GM12878 (cell line): ENCODE data around the gene P3H3. TPM values are rescaled to one million over a fixed set of nuclear protein-coding genes. Genes with fewer than 3 reads are reported as not detected.
A peak's percentile ranks its signal among the peaks of the same experiment; 100 is the strongest.

Experiments
- ATAC-seq: fragments of 200-7000 bp; cut with Tn5 transposase; 3 replicates; pipeline ENCODE4 v1.9.1; 2020; ENCODE audit warnings: mild to moderate bottlenecking, moderate library complexity
- BruUV-seq: library from RNA; stranded (reverse); fragments of 400-500 nt; replicated peaks from 2 replicates; lab custom pipeline; 2021; lab: Mats Ljungman, UMichigan
- CTCF ChIA-PET: fragments of 300-600 bp; sonication (Branson Sonifier 250); formaldehyde crosslinking; extraction: SDS; loops from one replicate; lab custom pipeline; 2021; ENCODE audit warnings: inconsistent platforms; lab: Yijun Ruan, JAX
- POLR2A ChIA-PET: fragments of 350-600 bp; formaldehyde crosslinking; extraction: SDS; loops from one replicate; lab custom pipeline; 2021; ENCODE audit warnings: inconsistent platforms; lab: Charles Lee
- RAD21 ChIA-PET: fragments of 300-600 bp; sonication (Branson Sonifier 250); formaldehyde crosslinking; loops from one replicate; lab custom pipeline; 2023; ENCODE audit warnings: antibody characterized with exemption; ENCODE audit not compliant: unreplicated experiment; lab: Charles Lee
- SMC1A ChIA-PET: fragments of 300-600 bp; sonication (Branson Sonifier 250); formaldehyde crosslinking; loops from one replicate; lab custom pipeline; 2023; ENCODE audit not compliant: unreplicated experiment, uncharacterized antibody; lab: Charles Lee
- DNase-seq: peaks from one replicate; pipeline ENCODE4 v3.0.0-alpha.2; 2011; ENCODE audit warnings: low read depth, low spot score
- FAIRE-seq: peaks from 3 replicates; lab custom pipeline; 2011; peaks lifted over from hg19 to GRCh38; lab: Jason Lieb, UNC
- H2AFZ ChIP-seq: 2 replicates; pipeline ENCODE4 v1.6.0; 2011; ENCODE audit warnings: low read depth, low read length, control low read depth; ENCODE audit not compliant: control insufficient read depth
- H3K27ac ChIP-seq: 2 replicates; pipeline ENCODE4 v1.5.1; 2011; ENCODE audit warnings: control low read depth; ENCODE audit not compliant: control insufficient read depth, insufficient read depth
- H3K27me3 ChIP-seq, 2 experiments: replicated peaks in 1 of 2; 2 replicates each; pipeline versions ENCODE4 v1.6.0 to v1.6.1; 2011; ENCODE audit warnings: low read length in 1 of 2; ENCODE audit not compliant: control insufficient read depth in 2 of 2, insufficient read depth in 2 of 2
- H3K36me3 ChIP-seq, 2 experiments: 2 replicates each; pipeline ENCODE4 v1.5.1; 2011; ENCODE audit warnings: low read length in 1 of 2; ENCODE audit not compliant: control insufficient read depth in 2 of 2, insufficient read depth in 2 of 2
- H3K4me1 ChIP-seq: 2 replicates; pipeline ENCODE4 v1.6.1; 2011; ENCODE audit warnings: mild to moderate bottlenecking, low read length, moderate library complexity, mixed read lengths; ENCODE audit not compliant: control insufficient read depth, insufficient read depth
- H3K4me2 ChIP-seq: 2 replicates; pipeline ENCODE4 v1.6.0; 2011; ENCODE audit warnings: control low read depth; ENCODE audit not compliant: control insufficient read depth, insufficient read depth
- H3K4me3 ChIP-seq: fragments of 200-600 bp; sonication (generic); 2 replicates; pipeline ENCODE4 v1.5.1; 2016
- H3K79me2 ChIP-seq: 2 replicates; pipeline ENCODE4 v1.6.0; 2011; ENCODE audit warnings: low read length; ENCODE audit not compliant: control insufficient read depth, insufficient read depth
- H3K9ac ChIP-seq: 2 replicates; pipeline ENCODE4 v1.8.0; 2011; ENCODE audit warnings: low read length, control low read depth, mixed read lengths; ENCODE audit not compliant: control insufficient read depth, insufficient read depth
- H3K9me3 ChIP-seq: replicated peaks from 3 replicates; pipeline ENCODE4 v1.5.1; 2011; ENCODE audit warnings: mild to moderate bottlenecking, low read length; ENCODE audit not compliant: control insufficient read depth, insufficient read depth
- H4K20me1 ChIP-seq: 2 replicates; pipeline ENCODE4 v1.6.0; 2011; ENCODE audit not compliant: control insufficient read depth, insufficient read depth
- GABPA ChIP-seq: IDR thresholded peaks from 2 replicates; pipeline ENCODE4 v1.6.1; 2014; ENCODE audit warnings: antibody characterized with exemption, low read depth, mild to moderate bottlenecking, inconsistent platforms
- GATAD2B ChIP-seq: fragments of 450-650 bp; conservative IDR thresholded peaks from 2 replicates; pipeline ENCODE4 v1.6.1; 2017; ENCODE audit warnings: low read depth, mild to moderate bottlenecking, moderate library complexity
- POLR2AphosphoS2 ChIP-seq: IDR thresholded peaks from 2 replicates; pipeline ENCODE4 v1.6.1; 2011; ENCODE audit warnings: low read depth, mild to moderate bottlenecking, low read length, improper control_type of control experiment, moderate library complexity
- POLR2AphosphoS5 ChIP-seq: IDR thresholded peaks from 2 replicates; pipeline ENCODE4 v1.6.1; 2011; ENCODE audit warnings: mild to moderate bottlenecking, low read length, inconsistent platforms
- RBBP5 ChIP-seq: fragments of 200-600 bp; sonication (generic); conservative IDR thresholded peaks from 2 replicates; pipeline ENCODE4 v1.6.1; 2016
- RUNX3 ChIP-seq: IDR thresholded peaks from 2 replicates; pipeline ENCODE4 v1.6.1; 2012; ENCODE audit warnings: low read length, inconsistent platforms
- SMAD1 ChIP-seq: fragments of 450-650 bp; IDR thresholded peaks from 2 replicates; pipeline ENCODE4 v1.6.1; 2018; ENCODE audit warnings: mild to moderate bottlenecking, low read depth; ENCODE audit not compliant: partially characterized antibody
- TBL1XR1 ChIP-seq: IDR thresholded peaks from 2 replicates; pipeline ENCODE4 v1.6.1; 2012; ENCODE audit warnings: low read depth, low read length, improper control_type of control experiment
- ZZZ3 ChIP-seq: IDR thresholded peaks from 2 replicates; pipeline ENCODE4 v1.6.1; 2011; ENCODE audit warnings: low read depth; ENCODE audit not compliant: control insufficient read depth, insufficient read length
- WGBS: methylation state at CpG from one replicate; pipeline ENCODE4 v1.1.6; 2016; ENCODE audit warnings: low lambda C conversion rate; ENCODE audit not compliant: insufficient replicate concordance, insufficient coverage; ENCODE audit errors: missing lambda C conversion rate; 5-methylcytosine and 5-hydroxymethylcytosine counted together
- in situ Hi-C: fragments of 300-500 bp; cut with MboI; formaldehyde crosslinking; loops from 9 replicates; pipeline ENCODE4 v1.14.3; 2018; ENCODE audit warnings: mixed read lengths
- intact Hi-C: fragments of 100-400 bp; cut with micrococcal nuclease; formaldehyde crosslinking; loops from one replicate; pipeline ENCODE4 v1.14.2; 2022; ENCODE audit not compliant: unreplicated experiment
- polyA plus RNA-seq, 11 experiments: library from polyadenylated mRNA; depleted of rRNA in 4 of 11; unstranded in 6 of 11; stranded (reverse) in 5 of 11; fragments of >200 nt; fragmentation: Nextera tagmentation in 4 of 11; fragmentation: Illumina TruSeq in 1 of 11; extraction: Ambion mirVana in 4 of 11; extraction: Trizol in 1 of 11; gene quantifications; 1 replicate in 1 of 11; 2 replicates in 10 of 11; pipeline versions ENCODE4 v1.2.1 to v1.2.3, GENCODE V29; 2011 to 2016; ENCODE audit warnings: inconsistent platforms in 2 of 11, missing spikeins in 2 of 11, low read depth in 1 of 11
- total RNA-seq, 4 experiments: library from RNA; depleted of rRNA in 3 of 4; stranded (reverse); fragments of >200 nt in 3 of 4; fragmentation: Illumina TruSeq in 1 of 4; extraction: Trizol in 1 of 4; gene quantifications; 2 replicates each; pipeline versions ENCODE4 v1.2.1 to v1.2.3, GENCODE V29; 2013 to 2021
- TF ChIP-seq, protein P1 (sequence below): fragments of 450-650 bp; IDR thresholded peaks from 2 replicates; pipeline ENCODE4 v1.6.1; 2016; ENCODE audit warnings: mild to moderate bottlenecking, moderate library complexity, borderline replicate concordance
- TF ChIP-seq, protein P2 (sequence below): fragments of 450-650 bp; IDR thresholded peaks from 2 replicates; pipeline ENCODE4 v1.6.1; 2016; ENCODE audit warnings: mild to moderate bottlenecking
- TF ChIP-seq, protein P3 (sequence below), 3 experiments: IDR thresholded peaks in 2 of 3; conservative IDR thresholded peaks in 1 of 3; 2 replicates each; pipeline ENCODE4 v1.5.1; 2011; ENCODE audit warnings: low read depth in 3 of 3, low read length in 3 of 3, mild to moderate bottlenecking in 3 of 3, control low read depth in 2 of 3, moderate library complexity in 2 of 3, inconsistent platforms in 1 of 3, mixed read lengths in 1 of 3; ENCODE audit not compliant: control insufficient read depth in 2 of 3, insufficient read depth in 1 of 3; ENCODE audit errors: extremely low read depth in 1 of 3

Gene P3H3
- total and polyA plus RNA-seq, 10 of the 15 experiments (the other 5 are each of a cell fraction or from before 2014, with no cell fraction given) = 0.03 to 0.21 (median 0.05) TPM; not detected in 7

DNA sequence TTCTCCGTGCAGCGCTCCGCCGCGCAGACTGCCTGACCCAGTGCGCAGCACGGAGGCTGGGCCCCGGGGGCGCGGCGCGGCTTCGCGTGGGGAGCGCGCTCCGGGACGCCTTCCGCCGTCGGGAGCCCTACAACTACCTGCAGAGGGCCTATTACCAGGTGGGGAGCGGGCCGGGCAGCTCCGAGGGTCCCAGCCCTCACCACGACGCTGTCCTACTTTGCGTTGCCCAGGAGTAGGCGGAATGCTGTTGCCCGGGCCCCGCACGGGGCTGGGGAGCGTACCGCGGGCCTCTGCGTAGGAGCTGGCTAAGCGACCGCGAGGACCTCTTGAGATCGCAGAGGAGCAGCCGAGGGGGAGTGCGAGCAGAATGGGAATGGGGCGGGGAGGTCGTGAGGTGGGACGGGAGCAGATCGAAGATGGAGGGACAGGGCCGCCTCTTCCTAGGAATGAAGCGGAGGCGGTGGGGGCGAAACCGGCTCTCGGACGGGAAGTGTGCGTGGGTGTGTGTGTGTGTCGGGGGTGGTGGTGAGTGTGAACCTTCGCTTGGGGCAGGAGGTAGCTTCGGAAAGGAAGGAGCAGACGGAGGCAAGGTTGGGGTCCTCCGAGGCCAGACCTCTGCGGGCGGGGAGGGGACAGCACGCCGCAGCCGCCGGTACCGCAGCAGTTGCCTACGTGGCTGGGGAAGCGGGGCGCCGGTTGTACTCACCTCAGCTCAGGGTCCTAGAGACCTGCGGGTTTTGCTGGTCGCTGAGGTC lies 751 bp downstream of the P3H3 start:
- Histone ChIP-seq H3K9ac (no peak overlapping the region), H3K36me3 (no peaks in the 10 kb centered on the region), H3K27ac (no peak overlapping the region), H3K9me3 (no peaks in the 10 kb centered on the region), H4K20me1 (no peaks in the 10 kb centered on the region), H3K27me3 (peaks cover 23 to 24% of the 10 kb centered on the region in 2 experiments), H3K4me2 (peak overlapping the region; percentile 95), H2AFZ (peak overlapping the region; percentile 68), H3K4me3 (peak overlapping the region; percentile 74; the same call in 1 of the 2 replicates), H3K79me2 (no peaks in the 10 kb centered on the region), H3K4me1 (peaks cover 4% of the 10 kb centered on the region)
- RAD21 ChIA-PET = interaction anchor here (0.7 to 3.0 kb wide), 4 partner anchors 23 to 76 kb away, joined by 3 to 14 read pairs (median 3); partner anchors contain the start of genes MLF2 and USP5
- SMC1A ChIA-PET = interaction anchor here (0.6 kb wide), 1 partner anchor 94 kb away, joined by 3 read pairs; no protein-coding TSS in a partner anchor
- POLR2A ChIA-PET = interaction anchor here (0.5 to 1.4 kb wide), 5 partner anchors 10 to 201 kb away, joined by 3 to 4 read pairs (median 3); no protein-coding TSS in a partner anchor
- in situ Hi-C loops = loop anchor here (5.0 kb wide), 1 partner anchor 77 kb away; the partner anchor contains the start of gene MLF2
- WGBS = 3% methylated on average over 70 of the region's 71 CpGs
- no TSS peak for BruUV-seq
- DNase-seq (no peak), ATAC-seq (peak; percentile 55), FAIRE-seq (no peak)
- intact Hi-C loops = loop anchor here (5.0 kb wide), 1 partner anchor 92 kb away; no protein-coding TSS in a partner anchor
- CTCF ChIA-PET = interaction anchor here (1.2 to 2.3 kb wide), 3 partner anchors 19 to 76 kb away, joined by 5 to 14 read pairs (median 9); partner anchors contain the start of genes MLF2 and SPSB2
- TF ChIP-seq GABPA (no peak), RBBP5 (no peak), TBL1XR1 (no peak), POLR2AphosphoS5 (no peak), RUNX3 (peak; percentile 44; the same call in 1 of the 2 replicates), SMAD1 (no peak), ZZZ3 (no peak), GATAD2B (0 out of 2 replicates have a peak, but pooled peaks have one; percentile 5), POLR2AphosphoS2 (no peak)
- TF ChIP-seq, protein P1, sequence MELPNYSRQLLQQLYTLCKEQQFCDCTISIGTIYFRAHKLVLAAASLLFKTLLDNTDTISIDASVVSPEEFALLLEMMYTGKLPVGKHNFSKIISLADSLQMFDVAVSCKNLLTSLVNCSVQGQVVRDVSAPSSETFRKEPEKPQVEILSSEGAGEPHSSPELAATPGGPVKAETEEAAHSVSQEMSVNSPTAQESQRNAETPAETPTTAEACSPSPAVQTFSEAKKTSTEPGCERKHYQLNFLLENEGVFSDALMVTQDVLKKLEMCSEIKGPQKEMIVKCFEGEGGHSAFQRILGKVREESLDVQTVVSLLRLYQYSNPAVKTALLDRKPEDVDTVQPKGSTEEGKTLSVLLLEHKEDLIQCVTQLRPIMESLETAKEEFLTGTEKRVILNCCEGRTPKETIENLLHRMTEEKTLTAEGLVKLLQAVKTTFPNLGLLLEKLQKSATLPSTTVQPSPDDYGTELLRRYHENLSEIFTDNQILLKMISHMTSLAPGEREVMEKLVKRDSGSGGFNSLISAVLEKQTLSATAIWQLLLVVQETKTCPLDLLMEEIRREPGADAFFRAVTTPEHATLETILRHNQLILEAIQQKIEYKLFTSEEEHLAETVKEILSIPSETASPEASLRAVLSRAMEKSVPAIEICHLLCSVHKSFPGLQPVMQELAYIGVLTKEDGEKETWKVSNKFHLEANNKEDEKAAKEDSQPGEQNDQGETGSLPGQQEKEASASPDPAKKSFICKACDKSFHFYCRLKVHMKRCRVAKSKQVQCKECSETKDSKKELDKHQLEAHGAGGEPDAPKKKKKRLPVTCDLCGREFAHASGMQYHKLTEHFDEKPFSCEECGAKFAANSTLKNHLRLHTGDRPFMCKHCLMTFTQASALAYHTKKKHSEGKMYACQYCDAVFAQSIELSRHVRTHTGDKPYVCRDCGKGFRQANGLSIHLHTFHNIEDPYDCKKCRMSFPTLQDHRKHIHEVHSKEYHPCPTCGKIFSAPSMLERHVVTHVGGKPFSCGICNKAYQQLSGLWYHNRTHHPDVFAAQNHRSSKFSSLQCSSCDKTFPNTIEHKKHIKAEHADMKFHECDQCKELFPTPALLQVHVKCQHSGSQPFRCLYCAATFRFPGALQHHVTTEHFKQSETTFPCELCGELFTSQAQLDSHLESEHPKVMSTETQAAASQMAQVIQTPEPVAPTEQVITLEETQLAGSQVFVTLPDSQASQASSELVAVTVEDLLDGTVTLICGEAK = 0 out of 2 replicates have a peak, but pooled peaks have one; percentile 28
- TF ChIP-seq, protein P2, sequence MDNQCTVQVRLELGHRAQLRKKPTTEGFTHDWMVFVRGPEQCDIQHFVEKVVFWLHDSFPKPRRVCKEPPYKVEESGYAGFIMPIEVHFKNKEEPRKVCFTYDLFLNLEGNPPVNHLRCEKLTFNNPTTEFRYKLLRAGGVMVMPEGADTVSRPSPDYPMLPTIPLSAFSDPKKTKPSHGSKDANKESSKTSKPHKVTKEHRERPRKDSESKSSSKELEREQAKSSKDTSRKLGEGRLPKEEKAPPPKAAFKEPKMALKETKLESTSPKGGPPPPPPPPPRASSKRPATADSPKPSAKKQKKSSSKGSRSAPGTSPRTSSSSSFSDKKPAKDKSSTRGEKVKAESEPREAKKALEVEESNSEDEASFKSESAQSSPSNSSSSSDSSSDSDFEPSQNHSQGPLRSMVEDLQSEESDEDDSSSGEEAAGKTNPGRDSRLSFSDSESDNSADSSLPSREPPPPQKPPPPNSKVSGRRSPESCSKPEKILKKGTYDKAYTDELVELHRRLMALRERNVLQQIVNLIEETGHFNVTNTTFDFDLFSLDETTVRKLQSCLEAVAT = peak; percentile 75
- TF ChIP-seq, protein P3, sequence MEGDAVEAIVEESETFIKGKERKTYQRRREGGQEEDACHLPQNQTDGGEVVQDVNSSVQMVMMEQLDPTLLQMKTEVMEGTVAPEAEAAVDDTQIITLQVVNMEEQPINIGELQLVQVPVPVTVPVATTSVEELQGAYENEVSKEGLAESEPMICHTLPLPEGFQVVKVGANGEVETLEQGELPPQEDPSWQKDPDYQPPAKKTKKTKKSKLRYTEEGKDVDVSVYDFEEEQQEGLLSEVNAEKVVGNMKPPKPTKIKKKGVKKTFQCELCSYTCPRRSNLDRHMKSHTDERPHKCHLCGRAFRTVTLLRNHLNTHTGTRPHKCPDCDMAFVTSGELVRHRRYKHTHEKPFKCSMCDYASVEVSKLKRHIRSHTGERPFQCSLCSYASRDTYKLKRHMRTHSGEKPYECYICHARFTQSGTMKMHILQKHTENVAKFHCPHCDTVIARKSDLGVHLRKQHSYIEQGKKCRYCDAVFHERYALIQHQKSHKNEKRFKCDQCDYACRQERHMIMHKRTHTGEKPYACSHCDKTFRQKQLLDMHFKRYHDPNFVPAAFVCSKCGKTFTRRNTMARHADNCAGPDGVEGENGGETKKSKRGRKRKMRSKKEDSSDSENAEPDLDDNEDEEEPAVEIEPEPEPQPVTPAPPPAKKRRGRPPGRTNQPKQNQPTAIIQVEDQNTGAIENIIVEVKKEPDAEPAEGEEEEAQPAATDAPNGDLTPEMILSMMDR (IDR thresholded peaks at IDR 0.05 in 2 of 3, conservative IDR thresholded peaks at IDR 0.05 in 1 of 3; ENCODE audit: control insufficient read depth in 2 of 3, extremely low read depth in 1 of 3, insufficient read depth in 1 of 3, low read depth in 3 of 3, low read length in 3 of 3) = no peak
